HG02943 (cell line): Measurements from ENCODE around the gene PSTPIP1.

Experiments used
- ATAC-seq: cut with Tn5 transposase; IDR thresholded peaks from one replicate; pipeline ENCODE4 v1.9.1; 2021; ENCODE audit warnings: mild to moderate bottlenecking, low read depth, moderate library complexity; ENCODE audit not compliant: unreplicated experiment

PSTPIP1 gene

GRCh38 chr15:77064063-77064462 is 69.1 kb downstream of the PSTPIP1 start:
- no peak for ATAC-seq

DNA sequence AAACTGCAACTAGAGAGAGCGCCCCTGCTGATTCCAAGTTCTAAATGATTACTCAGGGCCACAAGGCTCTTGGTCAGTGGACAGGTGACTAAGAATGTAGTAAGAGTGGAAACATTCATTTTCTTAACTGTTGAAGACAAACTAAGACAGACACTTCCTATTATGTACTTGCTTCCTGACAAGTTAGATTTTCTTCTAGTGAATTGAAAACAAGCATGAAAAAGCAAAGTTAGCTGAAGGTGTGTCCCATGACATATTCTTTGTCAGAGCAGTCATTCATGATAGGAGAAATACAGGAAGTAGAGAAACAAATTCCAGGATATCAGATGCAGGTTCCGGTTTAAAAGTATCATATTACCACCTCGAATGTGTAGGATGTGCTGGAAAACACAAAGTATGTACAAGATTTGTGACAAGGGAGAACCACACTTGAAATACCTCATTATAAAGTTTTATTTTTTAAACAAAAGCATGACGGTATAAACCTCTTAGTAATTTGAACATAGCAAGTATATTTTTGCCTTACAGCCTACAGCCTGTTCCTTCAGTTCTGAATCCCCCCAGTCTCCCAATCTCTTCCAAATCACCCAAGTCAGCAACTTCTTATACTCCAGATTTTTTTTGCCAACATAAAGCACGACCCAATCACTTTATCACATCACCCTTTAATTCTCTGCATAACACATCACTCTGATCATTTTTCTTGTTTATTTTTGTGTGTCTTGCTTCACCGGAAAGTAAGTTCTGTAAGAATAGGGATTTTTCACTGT is 69.8 kb downstream of the PSTPIP1 start:
- ATAC-seq, result no peak

- no peak for ATAC-seq
Measured at GRCh38 chr15:77066971-77067690, 72.2 kb downstream of the PSTPIP1 start.

DNA sequence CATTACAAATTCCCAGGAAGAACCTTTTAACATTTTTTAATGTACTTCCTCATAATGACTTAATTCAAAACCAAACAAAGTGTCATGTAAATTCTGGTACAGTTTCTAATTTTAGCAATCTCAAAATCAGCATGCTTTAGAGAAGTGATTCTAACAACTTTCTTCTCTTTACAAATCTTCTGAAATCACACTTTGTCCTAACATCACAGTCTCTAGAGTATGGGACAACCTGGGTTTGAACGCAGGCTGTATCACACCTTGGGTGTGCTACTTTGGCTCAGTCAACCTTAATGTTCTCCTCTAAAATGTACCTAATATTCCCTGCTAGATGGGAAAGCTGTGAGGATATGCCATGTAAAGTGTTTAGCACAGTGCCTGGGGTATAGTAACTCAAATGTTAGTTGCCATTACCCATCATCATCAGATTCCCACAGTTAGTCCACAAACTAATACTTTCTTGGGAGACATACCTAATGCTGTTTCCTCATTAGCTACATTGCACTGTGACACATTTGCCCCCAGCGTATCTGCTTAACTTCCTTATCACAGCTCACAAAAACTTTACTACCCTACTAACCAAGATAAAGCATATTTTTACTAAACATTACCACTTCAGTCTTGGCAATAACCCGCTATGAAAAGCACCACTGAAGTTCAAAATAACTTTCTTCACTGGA is 72.9 kb downstream of the PSTPIP1 start:
- ATAC-seq, result no peak

GRCh38 chr15:77068633-77069032 is 73.7 kb downstream of the PSTPIP1 start:
- no peak for ATAC-seq

GRCh38 chr15:77069521-77070121 is 74.7 kb downstream of the PSTPIP1 start:
- ATAC-seq, result no peak

GRCh38 chr15:77070180-77070494 is 75.2 kb downstream of the PSTPIP1 start:
- no peak for ATAC-seq

DNA sequence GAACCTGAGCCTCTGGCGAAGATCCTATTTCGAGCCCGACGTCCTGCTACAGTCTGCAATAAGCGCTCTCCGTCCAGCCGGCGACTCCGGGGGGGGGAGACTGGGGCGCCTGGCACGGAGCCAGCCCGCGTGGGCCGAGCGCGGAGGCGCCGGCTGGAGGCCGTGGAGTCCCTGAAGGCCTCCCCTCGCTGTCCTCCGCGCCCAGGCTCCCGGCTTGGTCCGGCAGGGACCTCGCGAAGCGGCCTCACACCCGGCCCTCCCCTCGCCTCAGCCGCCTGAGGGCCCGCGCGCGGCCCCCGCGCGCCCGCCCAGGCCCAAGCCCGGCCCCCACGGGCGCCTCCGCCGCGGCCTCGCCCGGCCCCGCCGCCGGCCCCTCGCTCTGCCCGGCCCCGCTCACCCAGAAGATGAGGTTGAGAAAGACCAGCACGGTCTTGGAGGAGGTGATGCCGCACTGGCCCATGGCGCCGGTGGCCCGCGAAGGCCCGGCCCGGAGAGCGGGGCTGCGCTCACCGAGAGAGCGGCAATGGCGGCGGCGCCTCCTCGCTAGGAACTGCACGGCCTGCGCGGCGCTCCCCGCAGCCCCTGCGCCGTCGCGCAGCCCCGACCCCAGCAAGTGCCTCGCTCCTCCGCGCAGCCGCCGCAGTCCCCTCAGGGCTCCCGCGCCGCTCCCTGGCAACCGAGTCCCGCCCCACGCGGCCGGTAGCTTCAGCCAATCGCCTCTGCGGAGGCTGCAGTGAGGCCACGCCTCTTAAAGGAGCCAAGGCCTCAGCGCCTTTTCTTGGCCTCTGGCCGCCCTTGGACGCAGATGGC is 75.8 kb downstream of the PSTPIP1 start, which contains the start of gene TSPAN3:
TSPAN3 (minus strand) TSS at position 615 of the 810 bp plus-strand sequence; CDS start at position 460, 155 bp downstream.
- ATAC-seq, result peak; percentile 91

DNA sequence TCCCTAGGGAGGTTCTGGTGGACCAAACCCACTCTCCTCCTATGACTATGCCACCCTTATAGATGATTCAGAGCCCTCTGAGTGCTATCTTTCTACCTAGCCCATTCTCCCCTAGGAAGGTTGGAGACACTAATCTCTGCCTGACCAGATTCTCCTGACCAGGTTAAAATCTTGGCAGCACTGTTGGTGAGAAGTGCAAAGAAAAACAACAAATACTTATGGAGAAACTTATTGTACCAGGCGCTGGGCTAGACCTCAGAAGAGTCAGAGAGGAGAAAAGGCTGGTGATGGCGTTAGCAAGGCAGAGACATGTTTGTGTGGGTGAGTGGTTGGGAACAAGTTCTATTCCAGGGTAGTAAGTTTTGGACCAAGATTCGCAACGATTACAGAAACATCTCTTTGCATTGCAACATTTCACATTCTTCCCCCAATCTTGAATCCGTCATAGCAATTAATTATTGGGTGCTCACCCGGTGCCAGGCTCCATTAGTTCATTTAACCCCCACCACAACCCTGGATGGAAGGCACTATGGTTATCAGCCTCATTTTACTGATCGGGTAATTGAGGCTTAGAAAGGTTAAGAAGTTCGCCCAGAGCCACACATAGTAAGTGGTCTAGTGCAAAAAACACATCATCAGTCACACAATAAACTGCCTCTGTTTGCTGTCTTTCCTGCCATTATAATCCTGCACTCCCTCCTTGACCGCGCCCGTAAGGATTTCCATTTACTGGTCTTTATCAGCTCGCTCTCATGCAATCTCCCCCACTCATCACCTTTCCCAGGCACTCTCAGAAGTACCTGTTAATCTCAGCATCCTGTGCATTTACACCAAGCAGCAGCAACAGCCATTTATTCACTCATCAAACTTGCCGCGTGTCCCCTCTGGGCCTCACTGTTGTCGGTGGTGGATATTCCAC is 76.6 kb downstream of the PSTPIP1 start:
- no peak for ATAC-seq

DNA sequence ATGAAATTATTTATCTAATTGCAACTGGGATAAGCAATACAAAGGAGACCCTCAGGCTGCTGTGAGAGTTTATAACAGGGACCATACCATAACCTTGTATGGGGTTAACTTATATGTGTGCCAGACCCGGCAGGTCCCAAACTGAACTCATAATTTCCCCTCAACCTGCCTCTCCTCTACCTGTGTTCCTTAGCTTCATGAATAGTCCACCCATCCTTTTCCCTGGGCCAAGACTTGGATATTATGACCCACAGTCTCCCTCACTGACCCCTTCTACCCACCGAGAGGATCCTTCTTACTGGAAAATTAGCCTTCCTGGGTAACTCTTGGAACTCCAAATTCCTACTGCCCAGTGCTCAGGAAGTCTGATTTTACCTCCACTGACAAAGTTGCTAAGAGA is 79.4 kb downstream of the PSTPIP1 start:
- ATAC-seq, result no peak

GRCh38 chr15:77075528-77075927 is 80.6 kb downstream of the PSTPIP1 start:
- no peak for ATAC-seq

GRCh38 chr15:77076323-77076915 is 81.5 kb downstream of the PSTPIP1 start:
- no peak for ATAC-seq

- no peak for ATAC-seq
Measured at GRCh38 chr15:77081971-77082370, 87.0 kb downstream of the PSTPIP1 start.

GRCh38 chr15:77083381-77084160 is 88.6 kb downstream of the PSTPIP1 start:
- peak; percentile 84 for ATAC-seq

- ATAC-seq, result no peak
Measured at GRCh38 chr15:77084436-77084835, 89.5 kb downstream of the PSTPIP1 start.

DNA sequence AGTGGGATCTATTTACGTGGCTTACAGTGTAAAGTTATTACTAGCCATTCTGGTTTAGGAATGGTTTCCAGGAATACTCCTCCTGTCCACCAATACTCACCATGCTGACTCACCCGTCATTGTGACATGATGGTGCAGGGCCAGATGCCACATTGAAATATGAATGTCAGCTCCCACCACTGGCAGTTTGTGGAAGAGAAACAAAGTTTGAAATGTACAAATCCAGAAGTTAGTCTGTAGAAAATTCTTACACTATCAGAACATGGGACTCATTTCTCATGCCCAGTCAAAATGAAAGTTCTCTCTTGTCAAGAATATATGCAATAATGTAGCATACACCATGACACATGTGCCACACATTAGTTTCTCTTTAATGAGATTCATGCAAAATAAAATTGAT is 90.4 kb downstream of the PSTPIP1 start:
- ATAC-seq, result no peak
